Vagina (tissue), 2 donors: ENCODE results near the gene PRKAG3. TPM values are rescaled to one million over a fixed set of nuclear protein-coding genes. Genes with fewer than 3 reads are reported as not detected.

Experiments
- DNase-seq, 2 donors: peaks; one replicate each; pipeline ENCODE4 v3.0.0-alpha.2; 2017; ENCODE audit errors: extremely low spot score in 2 of 2
- H3K27ac ChIP-seq: fragments of 200-600 bp; sonication (generic); one replicate; pipeline ENCODE4 v1.5.1; 2019
- H3K27me3 ChIP-seq: fragments of 200-600 bp; sonication (generic); one replicate; pipeline ENCODE4 v1.5.1; 2019
- H3K36me3 ChIP-seq, 2 donors: fragments of 200-600 bp; sonication (generic); one replicate each; pipeline ENCODE4 v1.5.1; 2017 to 2019
- H3K4me1 ChIP-seq: fragments of 200-600 bp; sonication (generic); one replicate; pipeline ENCODE4 v1.5.1; 2019
- H3K4me3 ChIP-seq, 2 donors: fragments of 200-600 bp; sonication (generic); 1 replicate in 1 of 2; 2 replicates in 1 of 2; pipeline ENCODE4 v1.5.1; 2016 to 2019
- H3K9me3 ChIP-seq: fragments of 200-600 bp; sonication (generic); one replicate; pipeline ENCODE4 v1.5.1; 2019
- POLR2A ChIP-seq, 2 donors: fragments of 450-650 bp; IDR thresholded peaks; one replicate each; pipeline ENCODE4 v1.6.1; 2017; ENCODE audit warnings: antibody characterized with exemption in 2 of 2, mild to moderate bottlenecking in 2 of 2, moderate library complexity in 2 of 2
- POLR2AphosphoS5 ChIP-seq, 2 donors: sonication (generic); formaldehyde crosslinking; IDR thresholded peaks; one replicate each; pipeline ENCODE4 v1.9.0; 2017; ENCODE audit warnings: antibody characterized with exemption in 2 of 2, mild to moderate bottlenecking in 2 of 2, low read depth in 1 of 2; ENCODE audit not compliant: insufficient read depth in 1 of 2
- intact Hi-C: fragments of 100-400 bp; cut with DNase I; formaldehyde crosslinking; loops from one replicate; pipeline ENCODE4 v1.15.1; 2023
- total RNA-seq: library from RNA; depleted of rRNA; stranded (reverse); fragments of >200 nt; gene quantifications from one replicate; pipeline ENCODE4 v1.2.3, GENCODE V29; 2016
- TF ChIP-seq, protein P1 (sequence below), 3 experiments: fragments of 450-650 bp in 2 of 3; fragments of 200-600 bp in 1 of 3; sonication (generic) in 1 of 3; IDR thresholded peaks; one replicate each; pipeline ENCODE4 v1.5.1; 2017 to 2019; ENCODE audit warnings: antibody characterized with exemption in 3 of 3, mild to moderate bottlenecking in 2 of 3, moderate library complexity in 2 of 3

The PRKAG3 gene
- total RNA-seq, 1 donor from 2014 or later = not detected

GRCh38 chr2:218875692-218876246, 44.2 kb upstream of the PRKAG3 start:
- no peaks in the 10 kb centered on the region for H3K36me3 ChIP-seq
- H3K9me3 ChIP-seq = no peaks in the 10 kb centered on the region
- TF ChIP-seq POLR2A (IDR thresholded peaks at IDR 0.05) (no peak), POLR2AphosphoS5 (IDR thresholded peaks at IDR 0.05; ENCODE audit: insufficient read depth in 1 of 2, low read depth in 1 of 2) (no peak)
- TF ChIP-seq, protein P1, sequence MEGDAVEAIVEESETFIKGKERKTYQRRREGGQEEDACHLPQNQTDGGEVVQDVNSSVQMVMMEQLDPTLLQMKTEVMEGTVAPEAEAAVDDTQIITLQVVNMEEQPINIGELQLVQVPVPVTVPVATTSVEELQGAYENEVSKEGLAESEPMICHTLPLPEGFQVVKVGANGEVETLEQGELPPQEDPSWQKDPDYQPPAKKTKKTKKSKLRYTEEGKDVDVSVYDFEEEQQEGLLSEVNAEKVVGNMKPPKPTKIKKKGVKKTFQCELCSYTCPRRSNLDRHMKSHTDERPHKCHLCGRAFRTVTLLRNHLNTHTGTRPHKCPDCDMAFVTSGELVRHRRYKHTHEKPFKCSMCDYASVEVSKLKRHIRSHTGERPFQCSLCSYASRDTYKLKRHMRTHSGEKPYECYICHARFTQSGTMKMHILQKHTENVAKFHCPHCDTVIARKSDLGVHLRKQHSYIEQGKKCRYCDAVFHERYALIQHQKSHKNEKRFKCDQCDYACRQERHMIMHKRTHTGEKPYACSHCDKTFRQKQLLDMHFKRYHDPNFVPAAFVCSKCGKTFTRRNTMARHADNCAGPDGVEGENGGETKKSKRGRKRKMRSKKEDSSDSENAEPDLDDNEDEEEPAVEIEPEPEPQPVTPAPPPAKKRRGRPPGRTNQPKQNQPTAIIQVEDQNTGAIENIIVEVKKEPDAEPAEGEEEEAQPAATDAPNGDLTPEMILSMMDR (IDR thresholded peaks at IDR 0.05) = no peak
- no peak overlapping the region for H3K4me3 ChIP-seq
- no peak for DNase-seq
- intact Hi-C loops = no loop called here
- peaks cover 14% of the 10 kb centered on the region for H3K27me3 ChIP-seq
- H3K27ac ChIP-seq = no peak overlapping the region
- peaks cover 17% of the 10 kb centered on the region for H3K4me1 ChIP-seq

GRCh38 chr2:218873359-218874194, 42.0 kb upstream of the PRKAG3 start:
- no peaks in the 10 kb centered on the region for H3K9me3 ChIP-seq
- H3K4me3 ChIP-seq = no peak overlapping the region
- H3K4me1 ChIP-seq = peaks cover 7% of the 10 kb centered on the region
- DNase-seq = no peak
- TF ChIP-seq POLR2AphosphoS5 (IDR thresholded peaks at IDR 0.05; ENCODE audit: insufficient read depth in 1 of 2, low read depth in 1 of 2) (no peak), POLR2A (IDR thresholded peaks at IDR 0.05) (no peak)
- TF ChIP-seq, protein P1 (IDR thresholded peaks at IDR 0.05) = no peak
- H3K27ac ChIP-seq = no peak overlapping the region
- peaks cover 5% of the 10 kb centered on the region for H3K27me3 ChIP-seq
- H3K36me3 ChIP-seq = no peaks in the 10 kb centered on the region
- intact Hi-C loops = no loop called here

DNA sequence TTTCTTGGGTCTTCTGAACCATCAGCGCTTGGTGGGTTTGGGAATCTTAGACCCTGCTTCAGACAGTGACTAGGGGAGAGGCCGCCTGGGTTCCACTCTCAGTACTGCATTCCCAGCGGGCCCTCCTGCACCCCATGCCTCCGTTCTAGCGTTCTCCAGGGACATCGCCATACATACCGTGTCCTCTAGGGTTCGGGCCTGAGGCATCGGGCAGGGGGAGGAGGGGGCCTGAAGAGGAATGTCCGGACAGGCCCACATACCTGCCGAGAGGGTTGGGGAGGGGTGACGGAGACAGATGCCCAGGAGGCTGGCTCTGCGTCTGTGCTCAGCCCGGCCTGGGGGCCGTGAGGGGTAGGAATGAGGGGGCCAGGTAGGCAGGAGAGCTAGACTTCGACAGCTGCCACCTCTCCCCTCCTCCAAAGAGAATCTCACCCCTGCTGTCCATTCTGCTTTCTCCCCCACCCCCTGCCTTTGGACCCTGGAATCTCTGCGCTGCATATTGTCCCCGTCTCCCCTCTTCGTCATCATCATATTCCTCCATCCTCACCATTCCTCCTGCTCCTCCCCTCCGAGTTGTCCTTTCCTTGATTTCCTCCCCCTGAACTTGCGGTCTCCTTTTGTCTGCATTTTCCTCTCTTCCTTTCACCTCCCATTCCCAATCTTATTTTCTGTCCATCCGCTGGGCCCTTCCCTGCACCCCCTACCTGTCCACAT, 41.2 kb upstream of the PRKAG3 start:
- TF ChIP-seq POLR2AphosphoS5 (IDR thresholded peaks at IDR 0.05; ENCODE audit: insufficient read depth in 1 of 2, low read depth in 1 of 2) = no peak
- TF ChIP-seq, protein P1 (IDR thresholded peaks at IDR 0.05) = no peak
- no peak for TF ChIP-seq POLR2A (IDR thresholded peaks at IDR 0.05)
- no peaks in the 10 kb centered on the region for H3K9me3 ChIP-seq
- DNase-seq = no peak
- no peaks in the 10 kb centered on the region for H3K36me3 ChIP-seq
- H3K4me1 ChIP-seq = peaks cover 7% of the 10 kb centered on the region
- H3K27ac ChIP-seq = no peak overlapping the region
- intact Hi-C loops = no loop called here
- H3K27me3 ChIP-seq = peaks cover 5% of the 10 kb centered on the region
- no peak overlapping the region for H3K4me3 ChIP-seq

GRCh38 chr2:218871345-218872302, 40.0 kb upstream of the PRKAG3 start:
- H3K4me1 ChIP-seq = peaks cover 13% of the 10 kb centered on the region
- H3K9me3 ChIP-seq = no peaks in the 10 kb centered on the region
- H3K36me3 ChIP-seq = no peaks in the 10 kb centered on the region
- H3K27ac ChIP-seq = no peak overlapping the region
- no peak for DNase-seq
- H3K27me3 ChIP-seq = peaks cover 5% of the 10 kb centered on the region
- H3K4me3 ChIP-seq = peak overlapping the region; percentile 12 to 30
- no peak for TF ChIP-seq POLR2AphosphoS5 (IDR thresholded peaks at IDR 0.05; ENCODE audit: insufficient read depth in 1 of 2, low read depth in 1 of 2)
- no peak for TF ChIP-seq POLR2A (IDR thresholded peaks at IDR 0.05)
- TF ChIP-seq, protein P1 (IDR thresholded peaks at IDR 0.05) = no peak
- intact Hi-C loops = no loop called here
